NCI-H345 (cell line): ENCODE data around the gene KRTAP10-2.
"Not testable (repeated sequence)": the region's sequence is repeated elsewhere in the genome, so short reads cannot be mapped to it uniquely, and the experiment has no call there.

Source experiments
- DNase-seq: peaks from one replicate; lab custom pipeline; 2025; lab: John Stamatoyannopoulos, UW

The KRTAP10-2 gene

GRCh38 chr21:44583089-44583799 lies 31.9 kb upstream of the KRTAP10-2 start:
- DNase-seq, result peak; percentile 58

- no peak for DNase-seq
These were observed 30.8 kb upstream of the KRTAP10-2 start for GRCh38 chr21:44582055-44582454.

DNA sequence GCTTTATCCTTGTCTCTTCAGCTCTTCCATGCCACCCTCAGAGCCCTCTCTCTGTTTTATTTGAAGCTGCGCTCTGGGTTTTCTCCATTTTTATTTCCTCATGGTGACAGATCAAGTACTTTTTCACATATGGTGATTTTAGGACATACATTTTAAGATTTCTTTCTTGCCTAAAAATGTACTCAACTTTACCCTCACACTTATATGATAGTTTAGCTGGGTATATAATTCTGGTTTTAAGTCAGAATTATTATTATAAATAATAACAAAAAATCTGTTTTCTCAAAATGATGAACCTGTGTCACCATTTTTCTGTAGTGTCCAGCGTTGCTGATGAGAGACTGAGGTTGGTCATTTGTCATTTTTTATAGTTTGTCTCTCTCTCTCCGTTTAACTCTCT lies 29.9 kb upstream of the KRTAP10-2 start:
- no peak for DNase-seq

- not testable (repeated sequence) for DNase-seq
These were observed 29.0 kb upstream of the KRTAP10-2 start, which contains the start of gene KRTAP10-5 for GRCh38 chr21:44580231-44580821. KRTAP10-5 (minus strand) TSS chr21:44580604; CDS start chr21:44580578, 26 bp downstream.

DNA sequence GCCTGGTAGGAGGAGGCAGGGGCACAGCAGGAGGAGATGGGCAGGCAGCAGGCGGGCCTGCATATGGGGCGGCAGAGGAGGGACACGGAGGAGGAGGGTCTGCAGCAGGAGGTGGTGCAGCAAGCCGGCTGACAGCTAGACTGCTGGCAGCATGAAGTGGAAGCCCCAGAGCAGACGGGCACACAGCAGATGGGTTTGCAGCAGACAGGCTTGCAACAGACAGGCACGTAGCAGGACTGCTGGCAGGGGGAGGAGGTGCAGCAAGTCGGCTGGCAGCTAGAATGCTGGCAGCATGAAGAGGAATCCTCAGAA lies 28.5 kb upstream of the KRTAP10-2 start:
- DNase-seq, result no peak

DNA sequence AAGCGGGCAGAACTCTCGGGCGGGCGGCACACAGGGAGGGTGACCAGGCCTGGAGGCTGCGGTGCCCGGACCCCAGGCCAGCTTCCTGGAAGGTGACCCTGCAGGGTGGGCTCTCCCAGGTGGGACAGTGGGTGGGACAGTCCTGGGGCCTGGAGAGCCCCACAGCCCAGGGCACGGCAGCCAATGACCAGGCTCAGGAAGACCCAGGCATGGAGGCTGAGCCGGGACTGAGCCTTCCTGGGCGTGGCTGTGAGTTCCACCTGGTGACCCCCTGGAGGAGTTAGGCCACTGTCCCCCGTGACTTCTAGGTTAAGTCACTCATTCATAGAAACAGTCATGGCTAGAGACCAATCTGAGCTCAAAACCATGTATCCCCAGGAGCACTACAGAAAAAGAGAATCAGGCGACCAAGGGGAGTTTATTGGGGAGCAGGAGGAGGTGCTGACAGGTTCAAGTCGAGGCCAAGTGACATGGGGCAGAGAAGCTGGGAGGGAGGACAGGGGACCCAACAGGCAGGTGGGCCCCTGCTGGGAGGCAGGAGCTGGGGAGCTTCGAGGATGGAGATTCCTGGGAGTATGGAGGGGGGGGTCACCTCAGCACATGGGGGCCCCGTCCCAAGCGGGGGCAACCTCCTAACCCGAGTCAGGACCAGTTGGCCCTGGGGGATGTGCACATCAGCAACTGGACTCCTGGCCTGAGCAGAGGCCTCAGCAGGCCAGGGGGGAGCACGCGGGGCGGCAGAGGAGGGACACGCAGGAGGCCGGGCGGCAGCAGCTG lies 27.9 kb upstream of the KRTAP10-2 start:
- no peak for DNase-seq

DNA sequence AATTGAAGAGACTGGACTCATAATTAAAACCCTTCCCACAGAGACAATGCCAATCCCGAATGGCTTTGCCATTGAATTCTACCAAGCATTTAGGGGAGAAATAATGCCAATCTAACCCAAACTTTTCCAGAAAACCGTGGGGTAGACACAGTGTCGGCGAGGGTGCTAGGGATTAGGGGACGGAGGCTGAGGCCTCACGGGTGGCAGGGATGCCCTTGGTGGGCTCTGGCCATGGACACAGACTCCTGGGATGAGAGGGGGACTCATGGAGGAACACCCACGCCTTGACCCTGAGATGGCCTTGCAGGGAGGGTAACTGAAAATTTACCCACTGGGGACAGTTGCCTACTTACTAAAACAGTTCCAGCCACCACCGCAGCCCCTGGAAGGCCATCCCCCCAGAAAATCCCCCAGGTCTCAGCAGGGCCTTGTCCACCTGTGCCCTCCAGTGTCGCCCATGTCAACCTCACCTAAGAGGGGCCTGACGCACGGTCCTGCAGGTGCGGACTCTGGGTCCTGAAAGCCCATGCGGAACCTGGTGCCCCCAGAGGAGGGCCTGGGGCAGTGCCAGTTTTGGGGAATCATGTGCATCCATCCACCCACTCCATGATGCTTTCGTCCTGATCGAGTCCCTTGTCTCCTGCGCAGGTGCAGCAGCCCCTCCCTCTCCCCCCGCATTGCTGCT lies 27.2 kb upstream of the KRTAP10-2 start:
- no peak for DNase-seq

DNA sequence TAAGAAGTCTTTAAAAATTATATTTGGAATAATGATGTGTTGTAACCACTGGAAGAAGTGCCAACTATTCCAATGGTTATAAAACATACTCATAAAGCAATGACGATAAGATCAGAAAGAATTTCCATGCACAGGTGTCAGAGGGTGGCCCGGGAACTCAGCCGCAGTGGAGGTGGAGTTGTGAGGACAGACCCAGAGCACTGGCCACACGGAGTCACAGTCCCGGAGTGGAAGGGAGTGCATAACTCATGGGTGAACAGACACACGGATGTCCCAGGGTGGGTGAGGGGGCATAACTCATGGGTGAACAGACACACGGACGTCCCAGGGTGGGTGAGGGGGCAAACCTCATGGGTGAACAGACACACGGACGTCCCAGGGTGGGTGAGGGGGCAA lies 24.7 kb upstream of the KRTAP10-2 start:
- DNase-seq, result no peak

GRCh38 chr21:44575307-44576024 lies 24.2 kb upstream of the KRTAP10-2 start:
- DNase-seq, result no peak

DNA sequence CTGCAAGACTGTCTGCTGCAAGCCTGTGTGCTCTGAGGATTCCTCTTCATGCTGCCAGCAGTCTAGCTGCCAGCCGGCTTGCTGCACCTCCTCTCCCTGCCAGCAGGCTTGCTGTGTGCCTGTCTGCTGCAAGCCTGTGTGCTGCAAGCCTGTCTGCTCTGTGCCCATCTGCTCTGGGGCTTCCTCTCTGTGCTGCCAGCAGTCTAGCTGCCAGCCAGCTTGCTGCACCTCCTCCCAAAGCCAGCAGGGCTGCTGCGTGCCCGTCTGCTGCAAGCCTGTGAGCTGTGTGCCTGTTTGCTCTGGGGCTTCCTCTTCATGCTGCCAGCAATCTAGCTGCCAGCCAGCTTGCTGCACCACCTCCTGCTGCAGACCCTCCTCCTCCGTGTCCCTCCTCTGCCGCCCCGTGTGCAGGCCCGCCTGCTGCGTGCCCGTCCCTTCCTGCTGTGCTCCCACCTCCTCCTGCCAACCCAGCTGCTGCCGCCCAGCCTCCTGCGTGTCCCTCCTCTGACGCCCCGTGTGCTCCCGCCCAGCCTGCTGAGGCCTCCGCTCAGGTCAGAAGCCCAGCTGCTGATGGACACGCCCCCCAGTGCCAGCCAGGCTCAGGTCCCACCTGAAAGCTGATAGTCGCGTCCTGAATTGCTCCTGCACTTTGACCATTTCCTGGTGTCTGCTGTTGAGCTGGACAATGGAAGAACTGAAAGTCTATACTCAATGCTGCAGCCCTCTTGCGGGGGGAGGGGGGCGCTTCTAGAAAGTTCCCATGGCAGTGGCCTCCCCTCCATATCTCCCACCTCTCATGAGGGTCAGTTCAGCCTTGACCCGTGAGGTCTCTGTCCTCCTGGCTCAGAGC lies 23.4 kb upstream of the KRTAP10-2 start:
- no peak for DNase-seq

GRCh38 chr21:44573630-44574456 lies 22.5 kb upstream of the KRTAP10-2 start, which contains the start of gene KRTAP10-4:
KRTAP10-4 (plus strand) TSS chr21:44573729; CDS start chr21:44573759, 30 bp downstream.
- DNase-seq, result not testable (repeated sequence)

- DNase-seq, result no peak
These were observed 21.8 kb upstream of the KRTAP10-2 start for GRCh38 chr21:44572959-44573583.

GRCh38 chr21:44571844-44572782 lies 20.8 kb upstream of the KRTAP10-2 start:
- DNase-seq, result no peak

DNA sequence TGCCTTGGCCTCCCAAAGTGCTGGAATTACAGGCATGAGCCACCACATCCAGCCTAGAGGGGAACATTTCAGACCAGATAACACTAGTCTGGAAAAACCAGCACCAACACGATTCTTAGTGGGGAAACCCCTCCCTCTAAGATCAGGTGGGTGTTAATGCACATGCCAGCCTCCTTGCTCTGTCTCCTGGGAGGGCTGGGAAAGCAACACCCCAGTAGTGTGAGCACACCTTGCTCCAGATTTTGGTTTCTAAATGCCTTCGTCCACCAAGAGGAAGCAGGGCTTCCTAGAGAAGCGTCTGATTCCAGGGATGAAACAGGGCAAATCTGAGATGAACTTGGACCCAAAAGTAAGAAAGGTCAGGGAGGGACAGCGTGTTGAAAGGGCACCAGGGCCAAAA lies 20.0 kb upstream of the KRTAP10-2 start:
- DNase-seq, result no peak

DNA sequence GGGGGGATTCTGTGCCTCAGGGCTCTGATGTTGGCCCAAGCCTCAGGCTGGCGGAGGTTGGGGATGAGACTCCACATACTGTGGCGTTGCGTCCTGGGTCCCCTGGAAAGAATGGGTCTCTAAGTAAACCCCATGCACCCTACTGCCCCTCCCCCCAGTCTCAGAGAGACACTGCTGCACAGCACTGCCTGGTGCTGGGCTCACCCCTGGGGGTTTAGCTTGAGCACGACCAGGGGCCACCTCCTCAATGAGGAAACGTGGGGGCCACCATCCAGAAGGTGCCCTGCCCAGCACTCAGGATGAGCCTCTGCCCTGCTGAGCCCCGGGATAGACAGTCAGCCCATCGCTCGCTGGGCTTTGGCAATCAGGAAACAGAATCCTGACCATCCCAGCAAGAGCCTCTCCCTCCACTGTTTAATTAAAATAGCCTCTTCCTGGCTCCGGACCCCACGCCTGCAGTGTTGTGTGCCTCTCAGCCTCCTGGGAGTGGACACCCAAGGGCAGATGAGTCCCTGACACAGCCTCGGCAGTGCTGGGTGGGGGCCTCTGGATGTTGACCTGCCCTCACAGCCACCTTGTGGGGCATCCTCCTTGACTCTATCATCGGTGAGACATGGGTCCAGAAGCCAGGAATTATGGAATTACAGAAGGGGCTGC lies 18.7 kb upstream of the KRTAP10-2 start:
- DNase-seq, result no peak

DNA sequence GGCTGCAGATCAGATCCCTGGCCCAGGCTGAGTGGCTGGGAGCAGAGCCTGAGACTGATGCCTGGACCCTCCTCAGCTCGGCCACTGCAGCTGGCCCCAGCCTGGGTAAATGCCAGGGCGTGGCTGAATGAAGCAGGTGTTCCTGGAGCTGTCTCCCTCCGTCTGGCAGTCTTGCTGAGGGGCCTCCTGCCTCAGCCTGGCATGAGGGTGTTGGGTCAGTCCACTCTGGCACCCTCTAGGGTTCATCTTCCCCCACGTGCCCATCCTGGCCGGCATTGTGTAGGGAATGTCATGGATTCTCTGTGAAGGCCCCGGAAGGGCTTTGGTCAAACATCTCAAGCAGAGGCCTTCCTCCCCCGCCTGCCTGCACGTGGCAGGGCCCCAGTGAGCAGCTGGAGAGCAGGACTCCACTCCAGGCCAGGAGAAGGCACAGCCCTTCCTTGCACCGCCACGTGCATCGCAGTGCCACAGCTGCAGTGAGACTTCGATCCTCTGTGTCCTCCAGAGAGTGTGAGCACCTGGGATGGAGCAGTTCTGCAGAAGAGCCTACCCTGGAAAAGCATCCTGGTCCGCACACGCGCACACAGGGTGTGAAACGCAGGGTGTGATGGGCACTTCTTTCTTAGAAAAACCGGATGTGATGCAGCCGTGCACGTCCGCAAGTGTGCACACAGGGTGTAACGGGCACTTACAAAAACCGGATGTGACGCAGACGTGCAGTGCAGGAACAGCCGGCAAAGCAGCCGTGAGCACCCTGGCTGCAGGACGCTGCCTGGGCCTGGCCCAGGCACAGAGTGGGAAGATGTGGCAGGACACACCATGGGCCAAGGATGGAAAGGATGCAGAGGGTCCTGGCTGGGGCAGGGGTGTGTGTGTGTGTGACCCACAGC lies 17.6 kb upstream of the KRTAP10-2 start:
- DNase-seq, result no peak

DNA sequence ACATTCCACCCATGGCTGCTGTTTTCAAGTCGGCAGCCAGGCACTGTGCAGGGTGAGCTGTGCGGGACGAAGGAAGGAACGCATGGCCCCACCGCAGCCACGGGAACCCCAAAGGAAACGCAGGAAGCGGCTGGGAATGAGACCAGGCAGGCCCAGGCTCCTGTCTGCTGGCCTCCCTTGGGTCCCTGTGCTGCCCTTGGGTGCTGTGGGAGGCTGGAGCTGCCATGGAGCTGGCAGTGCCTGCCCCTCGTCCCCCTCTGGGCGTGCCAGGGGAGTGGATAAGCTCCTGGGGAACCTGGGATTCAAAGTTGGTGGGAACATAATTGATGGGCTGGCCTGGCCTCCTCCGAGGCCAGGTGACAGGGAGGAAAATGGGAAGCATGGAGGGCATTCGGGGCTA lies 17.0 kb upstream of the KRTAP10-2 start:
- DNase-seq, result no peak
